Hematopoietic multipotent progenitor cell treated with erythropoietin and hydrocortisone succinate and interleukin-3 and kit ligand, for 6 days (in vitro differentiated cells): Measurements from ENCODE around the gene ORM2.
A peak's percentile ranks its signal among the peaks of the same experiment; 100 is the strongest.
"Not testable (repeated sequence)": the region's sequence is repeated elsewhere in the genome, so short reads cannot be mapped to it uniquely, and the experiment has no call there.

Source experiments
- DNase-seq: peaks from one replicate; pipeline ENCODE4 v3.0.0-alpha.2; 2015

The ORM2 gene

GRCh38 chr9:114329625-114330022 is at the start of gene ORM2:
Gene ORM2, plus strand, starts transcription at chr9:114329869. Its CDS starts 36 bp downstream, at chr9:114329905.
- not testable (repeated sequence) for DNase-seq

GRCh38 chr9:114280636-114281472 is 48.8 kb upstream of the ORM2 start:
- DNase-seq, result no peak

GRCh38 chr9:114281473-114282103 is 48.1 kb upstream of the ORM2 start:
- DNase-seq, result no peak

GRCh38 chr9:114282104-114282485 is 47.6 kb upstream of the ORM2 start:
- no peak for DNase-seq

- no peak for DNase-seq
Observed at GRCh38 chr9:114282507-114282906, 47.2 kb upstream of the ORM2 start.

GRCh38 chr9:114282926-114283325 is 46.7 kb upstream of the ORM2 start:
- peak; percentile 73 for DNase-seq

GRCh38 chr9:114283551-114284111 is 46.0 kb upstream of the ORM2 start:
- DNase-seq, result no peak

GRCh38 chr9:114284316-114285060 is 45.2 kb upstream of the ORM2 start:
- no peak for DNase-seq

GRCh38 chr9:114285166-114285867 is 44.4 kb upstream of the ORM2 start:
- no peak for DNase-seq

GRCh38 chr9:114286146-114286679 is 43.5 kb upstream of the ORM2 start:
- no peak for DNase-seq

GRCh38 chr9:114287001-114287762 is 42.5 kb upstream of the ORM2 start:
- no peak for DNase-seq

GRCh38 chr9:114287763-114288192 is 41.9 kb upstream of the ORM2 start:
- DNase-seq, result no peak

GRCh38 chr9:114288193-114289091 is 41.2 kb upstream of the ORM2 start:
- no peak for DNase-seq

GRCh38 chr9:114289106-114289505 is 40.6 kb upstream of the ORM2 start:
- no peak for DNase-seq

GRCh38 chr9:114289571-114290481 is 39.8 kb upstream of the ORM2 start:
- DNase-seq, result no peak

GRCh38 chr9:114290561-114290986 is 39.1 kb upstream of the ORM2 start:
- DNase-seq, result no peak

GRCh38 chr9:114291064-114291474 is 38.6 kb upstream of the ORM2 start:
- peak; percentile 69 for DNase-seq

- DNase-seq, result no peak
Observed at GRCh38 chr9:114291886-114292590, 37.6 kb upstream of the ORM2 start.

- no peak for DNase-seq
Observed at GRCh38 chr9:114294664-114295063, 35.0 kb upstream of the ORM2 start.
